Neural cell (in vitro differentiated cells): ENCODE results near the gene STYXL1. TPM values are rescaled to one million over a fixed set of nuclear protein-coding genes. Genes with fewer than 3 reads are reported as not detected.

ENCODE experiments used
- H2AFZ ChIP-seq: fragments of 200-600, 300-800 bp; sonication (generic), shearing (Covaris generic); 2 replicates; pipeline ENCODE4 v1.6.0; 2014; ENCODE audit warnings: low read depth, mild to moderate bottlenecking, antibody characterized with exemption, low read length, moderate library complexity
- H3F3A ChIP-seq: fragments of 200-600 bp; shearing (Covaris generic); 2 replicates; pipeline ENCODE4 v1.6.1; 2016; ENCODE audit warnings: mild to moderate bottlenecking, moderate library complexity, mixed read lengths, antibody characterized with exemption, low read length; ENCODE audit not compliant: insufficient read depth, poor library complexity, severe bottlenecking
- H3K27ac ChIP-seq: fragments of 200-600, 300-800 bp; sonication (generic), shearing (Covaris generic); 2 replicates; pipeline ENCODE4 v1.5.1; 2014; ENCODE audit warnings: mild to moderate bottlenecking, low read length, moderate library complexity
- H3K27me3 ChIP-seq: fragments of 300-800, 200-600 bp; sonication (generic), shearing (Covaris generic); 2 replicates; pipeline ENCODE4 v1.6.0; 2014; ENCODE audit warnings: mild to moderate bottlenecking, low read depth, low read length, moderate library complexity; ENCODE audit not compliant: insufficient read depth
- H3K36me3 ChIP-seq: fragments of 300-800, 200-600 bp; sonication (generic), shearing (Covaris generic); 2 replicates; pipeline ENCODE4 v1.5.1; 2014; ENCODE audit warnings: mild to moderate bottlenecking, antibody characterized with exemption, low read length, moderate library complexity; ENCODE audit not compliant: insufficient read depth
- H3K4me2 ChIP-seq: fragments of 300-800, 200-600 bp; sonication (generic), shearing (Covaris generic); 2 replicates; pipeline ENCODE4 v1.6.0; 2014; ENCODE audit warnings: mild to moderate bottlenecking, low read length
- H3K4me3 ChIP-seq: fragments of 300-800, 200-600 bp; sonication (generic), shearing (Covaris generic); 2 replicates; pipeline ENCODE4 v1.5.1; 2014; ENCODE audit warnings: mild to moderate bottlenecking, low read length, moderate library complexity
- H3K79me2 ChIP-seq: fragments of 200-600 bp; shearing (Covaris generic); replicated peaks from 2 replicates; pipeline ENCODE4 v1.6.0; 2014; ENCODE audit warnings: mild to moderate bottlenecking, low read length, moderate library complexity; ENCODE audit not compliant: insufficient read depth
- H3K9ac ChIP-seq: fragments of 300-800, 200-600 bp; sonication (generic), shearing (Covaris generic); 2 replicates; pipeline ENCODE4 v1.6.1; 2016; ENCODE audit warnings: mild to moderate bottlenecking, low read length, mixed read lengths
- H3K9me2 ChIP-seq: fragments of 200-600 bp; shearing (Covaris generic); 2 replicates; pipeline ENCODE4 v1.6.1; 2016; ENCODE audit warnings: mild to moderate bottlenecking, low read length, mixed read lengths; ENCODE audit not compliant: insufficient read depth
- H3K9me3 ChIP-seq: fragments of 200-600, 300-800 bp; sonication (generic), shearing (Covaris generic); 2 replicates; pipeline ENCODE4 v1.6.1; 2016; ENCODE audit warnings: mild to moderate bottlenecking, mixed run types, low read length, moderate library complexity, mixed read lengths
- H4K20me1 ChIP-seq: fragments of 200-600 bp; shearing (Covaris generic); 2 replicates; pipeline ENCODE4 v1.6.1; 2016; ENCODE audit warnings: mild to moderate bottlenecking, mixed run types; ENCODE audit not compliant: insufficient read depth
- EP300 ChIP-seq: fragments of 450-650 bp; conservative IDR thresholded peaks from 2 replicates; pipeline ENCODE4 v1.6.1; 2014; ENCODE audit warnings: antibody characterized with exemption, mild to moderate bottlenecking, moderate library complexity; ENCODE audit not compliant: poor library complexity, severe bottlenecking
- EZH2 ChIP-seq: fragments of 200-600, 300-800 bp; shearing (Covaris generic), sonication (generic); IDR thresholded peaks from 2 replicates; pipeline ENCODE4 v1.6.1; 2014; ENCODE audit warnings: antibody characterized with exemption, low read length, borderline replicate concordance, mild to moderate bottlenecking; ENCODE audit not compliant: insufficient read depth, poor library complexity, severe bottlenecking
- MXI1 ChIP-seq: fragments of 450-650 bp; conservative IDR thresholded peaks from 2 replicates; pipeline ENCODE4 v1.6.1; 2014; ENCODE audit warnings: antibody characterized with exemption, mild to moderate bottlenecking; ENCODE audit not compliant: poor library complexity, severe bottlenecking
- POLR2AphosphoS5 ChIP-seq: IDR thresholded peaks from 2 replicates; pipeline ENCODE4 v1.6.1; 2012
- RAD21 ChIP-seq: fragments of 450-650 bp; conservative IDR thresholded peaks from 2 replicates; pipeline ENCODE4 v1.6.1; 2014; ENCODE audit warnings: antibody characterized with exemption, mild to moderate bottlenecking, moderate library complexity
- REST ChIP-seq: IDR thresholded peaks from 2 replicates; pipeline ENCODE4 v1.6.1; 2012; ENCODE audit warnings: borderline replicate concordance
- SMC3 ChIP-seq: fragments of 450-650 bp; conservative IDR thresholded peaks from 2 replicates; pipeline ENCODE4 v1.6.1; 2014; ENCODE audit warnings: antibody characterized with exemption, mild to moderate bottlenecking, moderate library complexity; ENCODE audit not compliant: poor library complexity
- TAF1 ChIP-seq: IDR thresholded peaks from 2 replicates; pipeline ENCODE4 v1.6.1; 2012; ENCODE audit warnings: low read depth
- polyA plus RNA-seq: library from polyadenylated mRNA; depleted of rRNA; stranded (reverse); fragments of >200 nt; gene quantifications from 2 replicates; pipeline ENCODE4 v1.2.3, GENCODE V29; 2014
- TF ChIP-seq, protein P1 (sequence below): fragments of 450-650 bp; IDR thresholded peaks from 2 replicates; pipeline ENCODE4 v1.5.1; 2014; ENCODE audit warnings: antibody characterized with exemption, mild to moderate bottlenecking, moderate library complexity; ENCODE audit not compliant: poor library complexity, severe bottlenecking

STYXL1 gene
- polyA plus RNA-seq, 1 donor from 2014 or later: 59.9 TPM

- Histone ChIP-seq H3K9me2 (no peaks in the 10 kb centered on the region), H3F3A (no peaks in the 10 kb centered on the region), H4K20me1 (no peaks in the 10 kb centered on the region), H3K79me2 (no peaks in the 10 kb centered on the region), H3K4me2 (no peak overlapping the region), H3K9me3 (no peaks in the 10 kb centered on the region), H3K27ac (no peak overlapping the region), H3K36me3 (no peaks in the 10 kb centered on the region), H3K4me3 (no peak overlapping the region), H2AFZ (no peak overlapping the region), H3K27me3 (no peaks in the 10 kb centered on the region), H3K9ac (no peak overlapping the region)
- TF ChIP-seq SMC3 (no peak), POLR2AphosphoS5 (no peak), TAF1 (no peak), RAD21 (no peak), REST (no peak), MXI1 (no peak), EP300 (no peak), EZH2 (no peak)
- TF ChIP-seq, protein P1, sequence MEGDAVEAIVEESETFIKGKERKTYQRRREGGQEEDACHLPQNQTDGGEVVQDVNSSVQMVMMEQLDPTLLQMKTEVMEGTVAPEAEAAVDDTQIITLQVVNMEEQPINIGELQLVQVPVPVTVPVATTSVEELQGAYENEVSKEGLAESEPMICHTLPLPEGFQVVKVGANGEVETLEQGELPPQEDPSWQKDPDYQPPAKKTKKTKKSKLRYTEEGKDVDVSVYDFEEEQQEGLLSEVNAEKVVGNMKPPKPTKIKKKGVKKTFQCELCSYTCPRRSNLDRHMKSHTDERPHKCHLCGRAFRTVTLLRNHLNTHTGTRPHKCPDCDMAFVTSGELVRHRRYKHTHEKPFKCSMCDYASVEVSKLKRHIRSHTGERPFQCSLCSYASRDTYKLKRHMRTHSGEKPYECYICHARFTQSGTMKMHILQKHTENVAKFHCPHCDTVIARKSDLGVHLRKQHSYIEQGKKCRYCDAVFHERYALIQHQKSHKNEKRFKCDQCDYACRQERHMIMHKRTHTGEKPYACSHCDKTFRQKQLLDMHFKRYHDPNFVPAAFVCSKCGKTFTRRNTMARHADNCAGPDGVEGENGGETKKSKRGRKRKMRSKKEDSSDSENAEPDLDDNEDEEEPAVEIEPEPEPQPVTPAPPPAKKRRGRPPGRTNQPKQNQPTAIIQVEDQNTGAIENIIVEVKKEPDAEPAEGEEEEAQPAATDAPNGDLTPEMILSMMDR: no peak
Measured at GRCh38 chr7:75961218-75961617, 86.6 kb downstream of the STYXL1 start.

DNA sequence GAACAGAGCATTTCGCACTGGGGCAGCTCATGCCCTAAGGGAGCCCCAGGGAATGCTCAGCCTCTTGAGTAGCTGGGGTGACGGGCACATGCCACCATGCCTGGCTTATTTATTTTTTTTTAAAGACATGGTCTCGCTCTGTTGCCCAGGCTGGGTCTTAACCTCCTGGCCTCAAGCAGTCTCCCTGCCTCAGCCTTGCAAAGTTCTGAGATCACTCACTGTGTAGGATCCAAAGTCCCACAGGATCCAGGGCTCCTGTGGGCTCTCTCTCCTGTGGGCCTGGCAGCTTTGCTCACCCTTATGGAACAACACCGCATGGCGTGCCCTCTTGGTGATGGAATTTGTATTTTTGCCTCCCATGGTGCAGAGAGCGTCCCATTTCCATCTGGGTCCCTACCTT lies 87.4 kb downstream of the STYXL1 start:
- H3F3A ChIP-seq: no peaks in the 10 kb centered on the region
- H3K27me3 ChIP-seq: no peaks in the 10 kb centered on the region
- H4K20me1 ChIP-seq: no peaks in the 10 kb centered on the region
- H3K9me2 ChIP-seq: no peaks in the 10 kb centered on the region
- H3K27ac ChIP-seq: no peak overlapping the region
- H3K79me2 ChIP-seq: no peaks in the 10 kb centered on the region
- H3K4me3 ChIP-seq: no peak overlapping the region
- TF ChIP-seq EZH2: no peak
- no peak for TF ChIP-seq RAD21
- TF ChIP-seq TAF1: no peak
- TF ChIP-seq POLR2AphosphoS5: no peak
- no peak for TF ChIP-seq EP300
- TF ChIP-seq REST: no peak
- TF ChIP-seq, protein P1: no peak
- no peak for TF ChIP-seq MXI1
- TF ChIP-seq SMC3: no peak
- no peaks in the 10 kb centered on the region for H3K36me3 ChIP-seq
- H2AFZ ChIP-seq: no peak overlapping the region
- H3K4me2 ChIP-seq: no peak overlapping the region
- H3K9ac ChIP-seq: no peak overlapping the region
- H3K9me3 ChIP-seq: no peaks in the 10 kb centered on the region
